Right atrium auricular region (tissue), 2 donors: ENCODE results near the gene PTTG2. TPM values are rescaled to one million over a fixed set of nuclear protein-coding genes. Genes with fewer than 3 reads are reported as not detected.

Source experiments
- DNase-seq: peaks from one replicate; pipeline ENCODE4 v3.0.0-alpha.2; 2019; ENCODE audit warnings: low spot score
- H3K27ac ChIP-seq, 2 donors: fragments of 200-600 bp; sonication (generic); 1 replicate in 1 of 2; 2 replicates in 1 of 2; pipeline ENCODE4 v1.5.1; 2016 to 2019
- H3K27me3 ChIP-seq, 2 donors: fragments of 200-600 bp; sonication (generic); one replicate each; pipeline versions ENCODE4 v1.5.1 to v1.6.0; 2017 to 2019
- H3K36me3 ChIP-seq: fragments of 200-600 bp; sonication (generic); one replicate; pipeline ENCODE4 v1.5.1; 2016
- H3K4me1 ChIP-seq, 2 donors: fragments of 200-600 bp; sonication (generic); one replicate each; pipeline versions ENCODE4 v1.5.1 to v1.6.0; 2017 to 2019
- H3K4me3 ChIP-seq, 2 donors: fragments of 200-600 bp; sonication (generic); 1 replicate in 1 of 2; 2 replicates in 1 of 2; pipeline ENCODE4 v1.5.1; 2017 to 2019; ENCODE audit warnings: mild to moderate bottlenecking in 1 of 2, moderate library complexity in 1 of 2
- H3K9me3 ChIP-seq, 2 donors: fragments of 200-600 bp; sonication (generic); one replicate each; pipeline ENCODE4 v1.5.1; 2019
- CTCF ChIP-seq, 2 donors: fragments of 200-600 bp; sonication (generic); IDR thresholded peaks; one replicate each; pipeline ENCODE4 v1.5.1; 2019; ENCODE audit warnings: antibody characterized with exemption in 2 of 2
- total RNA-seq, 2 donors: library from RNA; depleted of rRNA; stranded (reverse); fragments of >200 nt; gene quantifications; one replicate each; pipeline ENCODE4 v1.1.0, GENCODE V29; 2016

Gene PTTG2
- total RNA-seq, 2 donors from 2014 or later = 3.6 TPM; not detected in 1

DNA sequence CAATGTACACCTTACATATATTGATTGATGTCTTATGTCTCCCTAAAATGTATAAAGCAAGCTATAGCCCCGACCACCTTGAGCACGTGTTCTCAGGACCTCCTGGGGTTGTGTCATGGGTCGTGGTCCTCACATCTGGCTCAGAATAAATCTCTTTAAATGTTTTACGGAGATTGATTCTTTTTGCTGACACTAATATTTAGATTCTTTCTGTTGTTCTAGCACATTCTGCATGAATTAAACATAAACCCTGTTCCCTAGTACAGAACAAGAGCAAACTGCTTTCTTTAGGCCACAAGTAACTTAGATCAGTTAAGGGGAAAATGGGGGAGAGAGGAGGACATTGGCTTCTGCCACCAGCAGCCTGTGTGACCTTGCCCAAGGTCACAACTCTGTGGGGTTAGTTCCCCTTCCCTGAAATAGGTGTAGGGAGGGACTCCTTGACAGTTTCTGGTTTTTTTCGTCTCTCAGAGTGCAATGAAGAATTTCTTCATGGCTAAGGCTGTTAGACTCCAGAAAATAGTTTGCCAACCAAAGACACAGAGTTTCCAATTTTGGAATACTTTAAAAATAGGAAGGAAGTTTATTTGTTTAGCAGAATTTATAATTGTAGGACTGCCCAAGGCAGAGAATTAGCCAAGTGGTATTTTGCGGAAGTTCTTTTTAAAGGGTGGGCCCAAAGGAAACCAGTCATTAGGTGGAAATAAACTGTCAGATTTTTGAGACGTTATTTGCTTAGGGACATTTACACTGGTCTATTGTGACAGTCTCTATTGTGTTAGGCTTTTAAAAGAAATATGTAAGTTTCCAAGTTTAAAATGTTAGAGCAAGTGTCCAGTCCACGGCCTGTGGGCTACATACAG is 29.4 kb downstream of the PTTG2 start:
- H3K9me3 ChIP-seq = no peaks in the 10 kb centered on the region
- H3K4me1 ChIP-seq = peaks cover 0 to 80% of the 10 kb centered on the region in 2 donors
- H3K27me3 ChIP-seq = no peaks in the 10 kb centered on the region
- H3K27ac ChIP-seq = peak overlapping the region; percentile 77 to 78
- no peaks in the 10 kb centered on the region for H3K36me3 ChIP-seq
- no peak overlapping the region for H3K4me3 ChIP-seq
- TF ChIP-seq CTCF (IDR thresholded peaks at IDR 0.05) = no peak
- no peak for DNase-seq

DNA sequence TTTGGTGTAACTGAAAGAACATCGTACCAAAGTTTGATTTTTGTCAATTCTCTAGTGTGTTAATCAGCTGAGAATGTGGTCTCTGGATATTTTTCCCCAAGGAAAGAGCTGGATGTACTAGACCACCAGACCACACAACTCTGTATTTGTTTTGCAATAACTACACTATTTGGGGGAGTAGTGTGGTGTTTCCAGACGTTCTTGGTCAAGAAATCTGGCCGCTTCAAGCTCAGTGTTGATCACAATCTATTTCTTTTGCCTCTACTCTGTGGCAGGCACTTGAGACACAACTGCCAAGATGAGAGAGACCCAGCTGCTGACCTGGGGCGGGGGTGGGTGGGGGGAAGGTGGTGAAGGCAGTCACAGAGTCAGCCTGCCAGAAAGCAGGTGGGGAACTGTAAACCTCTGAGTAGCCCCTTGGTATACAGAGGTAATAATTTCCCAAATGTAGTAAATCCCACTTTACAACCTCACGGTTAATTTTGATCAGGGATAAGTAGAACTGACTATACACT is 30.6 kb downstream of the PTTG2 start:
- peak overlapping the region; percentile 77 to 78 for H3K27ac ChIP-seq
- TF ChIP-seq CTCF (IDR thresholded peaks at IDR 0.05) = no peak

DNA sequence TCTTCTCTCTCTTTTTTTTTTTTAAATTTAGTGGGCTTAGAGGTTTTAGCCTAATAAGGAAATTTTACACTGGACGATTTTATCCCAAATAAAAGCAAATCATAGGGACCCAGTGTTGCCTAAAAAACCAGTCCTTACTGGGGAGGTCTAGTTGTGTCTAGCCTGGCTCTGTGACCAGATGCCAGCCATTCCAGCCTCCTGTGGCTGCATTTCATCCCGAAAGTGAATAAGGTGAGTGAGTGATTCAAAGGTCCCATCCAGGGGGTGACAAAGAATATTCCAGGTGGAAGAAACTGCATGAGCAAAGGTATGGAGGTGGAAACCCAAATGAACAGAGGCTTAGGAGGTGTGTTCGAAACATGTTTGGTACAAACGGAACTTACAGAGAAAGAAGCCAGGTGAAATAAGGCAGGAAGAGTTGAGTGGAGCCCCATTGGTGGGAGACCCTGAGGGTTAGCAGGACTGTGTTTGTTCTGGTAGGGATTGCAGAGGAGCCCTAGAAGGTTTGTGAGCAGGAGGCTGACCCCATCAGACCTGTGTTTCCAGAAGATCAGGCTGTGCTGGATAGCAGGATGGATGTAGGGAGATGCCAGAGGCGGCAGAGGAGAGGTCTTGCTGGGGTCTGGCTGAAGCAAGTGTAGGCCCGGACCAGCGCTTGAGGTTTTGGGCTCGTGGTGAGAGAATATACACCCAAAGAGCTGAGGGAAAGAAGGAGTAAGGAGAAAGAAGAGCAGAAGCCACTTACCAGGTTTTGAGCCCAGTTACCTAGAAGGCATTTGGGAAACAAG is 31.6 kb downstream of the PTTG2 start:
- TF ChIP-seq CTCF (IDR thresholded peaks at IDR 0.05) = no peak
- DNase-seq = no peak
- Histone ChIP-seq H3K27ac (peak overlapping the region; percentile 77 to 78), H3K27me3 (no peaks in the 10 kb centered on the region), H3K4me3 (no peak overlapping the region), H3K4me1 (peaks cover 0 to 87% of the 10 kb centered on the region in 2 donors), H3K36me3 (no peaks in the 10 kb centered on the region), H3K9me3 (no peaks in the 10 kb centered on the region)

More for the DNA sequence above, 30.6 kb downstream of the PTTG2 start:
- H3K9me3 ChIP-seq = no peaks in the 10 kb centered on the region
- no peaks in the 10 kb centered on the region for H3K27me3 ChIP-seq
- peaks cover 0 to 87% of the 10 kb centered on the region in 2 donors for H3K4me1 ChIP-seq
- no peak overlapping the region for H3K4me3 ChIP-seq
- H3K36me3 ChIP-seq = no peaks in the 10 kb centered on the region
- DNase-seq = no peak

- Histone ChIP-seq H3K27me3 (no peaks in the 10 kb centered on the region), H3K4me3 (no peak overlapping the region), H3K36me3 (no peaks in the 10 kb centered on the region), H3K9me3 (no peaks in the 10 kb centered on the region), H3K27ac (no peak overlapping the region), H3K4me1 (peaks cover 0 to 72% of the 10 kb centered on the region in 2 donors)
- no peak for TF ChIP-seq CTCF (IDR thresholded peaks at IDR 0.05)
- DNase-seq = no peak
Measured at GRCh38 chr4:37993806-37994205, 33.6 kb downstream of the PTTG2 start.

DNA sequence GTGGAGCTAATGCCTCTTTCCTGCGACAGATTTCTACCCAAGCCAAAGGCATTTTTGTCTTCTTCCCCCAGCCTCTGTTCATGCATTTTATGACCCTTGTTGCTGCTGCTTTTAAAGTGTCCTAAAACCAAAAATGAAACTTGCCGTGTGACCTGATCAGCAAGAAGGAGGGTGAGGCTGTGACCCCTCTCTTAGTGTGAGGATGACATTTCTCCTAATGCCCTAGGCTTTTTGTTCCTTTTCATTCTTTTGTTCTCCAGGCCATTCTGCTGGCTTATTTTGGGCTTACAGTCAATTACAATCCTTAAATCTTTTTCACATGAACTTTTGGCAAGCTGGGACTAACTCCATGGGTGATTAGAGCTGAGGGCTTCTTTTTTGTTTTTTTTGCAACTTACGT is 34.4 kb downstream of the PTTG2 start:
- no peaks in the 10 kb centered on the region for H3K27me3 ChIP-seq
- H3K4me3 ChIP-seq = no peak overlapping the region
- peak overlapping the region in 1 of 2 donors; percentile 8 for H3K27ac ChIP-seq
- DNase-seq = no peak
- no peak for TF ChIP-seq CTCF (IDR thresholded peaks at IDR 0.05)
- no peaks in the 10 kb centered on the region for H3K9me3 ChIP-seq
- H3K4me1 ChIP-seq = peaks cover 0 to 65% of the 10 kb centered on the region in 2 donors
- no peaks in the 10 kb centered on the region for H3K36me3 ChIP-seq
